Stomach smooth muscle (tissue), 2 donors: ENCODE data around the gene ATPAF2.

Source experiments
- H3K27ac ChIP-seq: one replicate; pipeline ENCODE4 v1.7.0; 2013; ENCODE audit warnings: mild to moderate bottlenecking, low read length, inconsistent platforms
- H3K27me3 ChIP-seq, 2 donors: one replicate each; pipeline ENCODE4 v1.7.0; 2013; ENCODE audit warnings: low read length in 2 of 2; ENCODE audit not compliant: insufficient read depth in 2 of 2, control insufficient read depth in 1 of 2
- H3K36me3 ChIP-seq, 2 donors: one replicate each; pipeline ENCODE4 v1.7.0; 2013; ENCODE audit warnings: low read length in 2 of 2; ENCODE audit not compliant: control insufficient read depth in 2 of 2, insufficient read depth in 2 of 2
- H3K4me1 ChIP-seq: one replicate; pipeline ENCODE4 v1.7.0; 2013; ENCODE audit warnings: low read length; ENCODE audit not compliant: control insufficient read depth, insufficient read depth
- H3K4me3 ChIP-seq, 2 donors: one replicate each; pipeline ENCODE4 v1.7.0; 2013; ENCODE audit warnings: low read length in 2 of 2
- H3K9ac ChIP-seq, 2 donors: one replicate each; pipeline ENCODE4 v1.7.0; 2013; ENCODE audit warnings: low read length in 2 of 2, mild to moderate bottlenecking in 1 of 2
- H3K9me3 ChIP-seq, 2 donors: one replicate each; pipeline ENCODE4 v1.7.0; 2013; ENCODE audit warnings: low read length in 2 of 2; ENCODE audit not compliant: control insufficient read depth in 2 of 2
- donor health status: healthy.
- donor health status: Pancreatic carcinoma.

The ATPAF2 gene

DNA sequence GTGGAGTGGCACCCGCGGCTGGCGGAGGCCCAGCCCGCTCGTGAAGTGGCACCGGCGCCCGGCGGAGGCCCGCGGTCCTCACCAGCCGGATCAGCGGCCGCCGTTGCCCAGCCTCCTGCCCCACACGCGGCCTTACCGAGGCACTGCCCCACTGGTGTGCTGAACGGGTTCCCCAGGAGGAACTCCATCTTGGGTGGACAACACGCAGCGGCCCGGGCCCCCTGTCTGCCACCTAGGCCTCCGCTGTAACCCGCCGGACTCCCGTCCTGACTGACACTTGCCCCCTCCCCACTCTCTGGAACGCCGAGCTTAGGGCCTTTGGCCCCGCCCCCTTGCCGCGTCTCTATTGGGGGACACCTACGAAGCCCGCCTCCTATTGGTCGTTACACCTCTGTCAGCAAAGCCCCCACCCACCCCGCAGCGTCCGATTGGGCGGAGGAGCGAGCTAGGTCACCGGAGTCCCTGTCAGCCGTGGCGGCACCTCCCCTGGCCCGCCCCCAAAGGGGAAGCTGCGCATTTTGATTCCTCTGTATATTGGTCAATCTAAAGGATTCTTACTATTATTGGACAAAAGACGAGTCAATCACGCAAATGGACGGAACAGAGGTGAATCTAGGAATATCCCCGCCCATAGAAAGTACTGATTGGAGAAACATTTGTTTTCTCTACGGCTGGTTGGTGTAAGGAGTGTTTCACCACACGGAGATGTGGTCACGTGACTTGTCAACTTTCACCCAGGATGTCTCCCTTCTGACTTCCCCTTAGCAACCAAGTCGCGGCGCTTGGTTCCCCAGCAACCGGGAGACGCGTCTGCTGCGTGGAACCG is 66.6 kb downstream of the ATPAF2 start, which contains the start of the genes DRC3 and TOM1L2:
TSS of gene DRC3 (plus strand) at position 737 of the 826 bp plus-strand sequence. CDS start 4,737 bp downstream, outside the sequence.
TSS of gene TOM1L2 (minus strand) at position 275 of the 826 bp plus-strand sequence. CDS start at position 188, 87 bp downstream.
- H3K9ac ChIP-seq: peak within 1 kb of the TSS; percentile 79 to 86
- H3K27ac ChIP-seq: peak within 1 kb of the TSS; percentile 82
- peaks cover 19% of the 10 kb centered on the region for H3K4me1 ChIP-seq
- no peaks in the 10 kb centered on the region for H3K27me3 ChIP-seq
- no peaks in the 10 kb centered on the region for H3K9me3 ChIP-seq
- peak within 1 kb of the TSS; percentile 78 to 87 for H3K4me3 ChIP-seq
- no peaks in the 10 kb centered on the region for H3K36me3 ChIP-seq

DNA sequence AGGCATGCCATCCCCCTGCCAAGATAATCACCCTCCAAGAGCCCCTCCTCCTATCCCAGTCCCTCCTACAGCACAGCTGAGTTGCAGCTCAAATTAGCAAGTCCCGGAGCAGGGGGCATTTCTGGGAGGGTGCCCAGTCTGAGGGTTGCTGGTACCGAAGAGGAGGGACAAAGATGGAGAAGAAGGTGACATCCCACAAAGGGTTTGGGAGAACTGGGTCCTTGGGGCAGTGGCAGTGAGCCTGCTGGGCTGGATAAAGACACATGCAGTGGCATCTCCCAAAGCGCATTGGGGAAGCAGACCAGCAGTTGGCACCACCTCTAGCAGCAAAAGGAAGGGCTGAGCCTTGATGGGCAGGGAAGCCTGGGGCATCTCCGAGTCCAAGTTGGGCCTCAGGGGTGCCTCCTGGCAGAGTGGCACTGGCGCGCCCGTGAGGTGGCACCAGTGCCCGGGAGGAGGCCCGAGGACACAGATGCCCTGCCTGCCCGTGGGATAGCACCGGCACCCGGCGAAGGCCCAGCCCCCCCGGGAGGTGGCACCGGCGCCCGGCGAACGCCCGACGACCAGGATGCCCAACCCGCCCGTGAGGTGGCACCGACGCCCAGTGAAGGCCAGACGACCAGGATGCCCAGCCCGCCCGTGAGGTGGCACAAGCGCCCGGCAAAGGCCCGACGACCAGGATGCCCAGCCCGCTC is 67.4 kb downstream of the ATPAF2 start:
- H3K4me1 ChIP-seq: peaks cover 19% of the 10 kb centered on the region
- H3K9me3 ChIP-seq: no peaks in the 10 kb centered on the region
- peak overlapping the region; percentile 82 for H3K27ac ChIP-seq
- H3K9ac ChIP-seq: peak overlapping the region; percentile 79 to 86
- no peaks in the 10 kb centered on the region for H3K36me3 ChIP-seq
- no peaks in the 10 kb centered on the region for H3K27me3 ChIP-seq
- H3K4me3 ChIP-seq: peak overlapping the region; percentile 77 to 86

DNA sequence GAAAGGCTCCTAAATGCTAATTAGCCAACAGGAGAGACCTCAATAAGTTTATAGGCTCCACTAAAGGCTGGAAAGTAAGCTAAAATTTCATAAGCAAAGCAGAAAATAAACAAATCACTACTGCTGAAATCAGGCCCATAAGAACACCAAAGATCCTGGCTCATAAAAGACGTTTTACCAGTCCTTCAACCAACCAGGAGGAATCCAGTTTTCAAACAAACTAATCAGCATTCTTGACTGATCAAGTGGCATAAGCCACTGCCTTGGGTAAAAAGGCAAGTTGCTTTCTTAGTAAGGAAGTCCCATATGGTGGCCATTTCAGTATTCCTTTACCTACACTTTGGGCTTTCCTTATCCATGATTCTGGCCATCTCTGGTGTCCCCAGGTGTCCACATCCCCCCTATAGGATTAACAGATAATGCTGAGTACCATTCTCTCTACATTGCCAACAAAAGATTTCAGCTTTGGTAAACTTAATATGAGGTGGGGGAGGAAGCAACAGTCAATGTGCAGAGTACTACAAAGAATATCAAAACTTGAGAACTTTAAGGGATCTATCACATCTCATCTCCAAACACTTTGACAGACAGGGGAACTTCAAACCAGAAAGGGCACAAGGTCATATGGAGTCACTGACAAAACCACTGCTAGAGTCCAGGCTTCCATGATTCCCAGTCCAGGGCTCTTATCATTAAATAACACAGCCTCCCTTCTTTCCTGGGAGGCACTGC is 68.1 kb downstream of the ATPAF2 start:
- Histone ChIP-seq H3K27ac (peak overlapping the region; percentile 82), H3K4me3 (peak overlapping the region; percentile 77 to 86), H3K27me3 (no peaks in the 10 kb centered on the region), H3K36me3 (no peaks in the 10 kb centered on the region), H3K9ac (peak overlapping the region; percentile 79 to 86), H3K4me1 (peaks cover 19% of the 10 kb centered on the region), H3K9me3 (no peaks in the 10 kb centered on the region)
